HG03354 (cell line): ENCODE results near the gene DIAPH2.

Experiments used
- ATAC-seq: cut with Tn5 transposase; IDR thresholded peaks from one replicate; pipeline ENCODE4 v1.9.1; 2021; ENCODE audit warnings: mild to moderate bottlenecking; ENCODE audit not compliant: unreplicated experiment, poor library complexity, severe bottlenecking

Gene DIAPH2

DNA sequence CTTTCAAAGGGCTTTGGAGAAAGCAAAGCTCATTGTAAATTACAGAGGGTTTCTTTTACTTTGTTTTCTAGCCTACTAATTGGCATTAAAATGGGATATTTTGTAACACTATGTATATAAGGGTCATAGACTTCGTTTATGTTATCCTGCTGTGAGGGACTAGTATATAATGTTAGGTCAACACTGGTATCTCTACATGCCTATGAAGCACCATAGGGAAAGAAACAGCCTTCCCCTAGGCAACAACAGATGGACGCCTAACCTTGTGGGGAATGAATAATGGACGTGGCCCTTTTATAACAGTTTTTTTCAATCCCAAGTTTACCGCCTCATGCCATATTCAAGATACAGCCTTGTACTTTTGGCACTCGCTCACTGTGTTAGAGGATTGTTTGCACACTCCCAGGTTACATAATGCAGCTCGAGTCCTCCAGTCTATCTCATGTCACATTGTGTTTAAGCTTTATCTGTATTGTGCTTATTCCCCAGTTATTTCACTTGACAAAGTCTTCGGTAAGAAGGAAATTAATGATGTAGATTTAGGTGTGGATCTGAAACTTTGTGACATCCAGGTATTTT, 910.1 kb downstream of the DIAPH2 start:
- no peak for ATAC-seq

GRCh38 chrX:97597954-97598353, 913.3 kb downstream of the DIAPH2 start:
- ATAC-seq, result peak; percentile 64

- ATAC-seq, result no peak
These were observed 918.0 kb downstream of the DIAPH2 start for GRCh38 chrX:97602465-97603258.

- ATAC-seq, result no peak
These were observed 920.6 kb downstream of the DIAPH2 start for GRCh38 chrX:97605271-97605670.

DNA sequence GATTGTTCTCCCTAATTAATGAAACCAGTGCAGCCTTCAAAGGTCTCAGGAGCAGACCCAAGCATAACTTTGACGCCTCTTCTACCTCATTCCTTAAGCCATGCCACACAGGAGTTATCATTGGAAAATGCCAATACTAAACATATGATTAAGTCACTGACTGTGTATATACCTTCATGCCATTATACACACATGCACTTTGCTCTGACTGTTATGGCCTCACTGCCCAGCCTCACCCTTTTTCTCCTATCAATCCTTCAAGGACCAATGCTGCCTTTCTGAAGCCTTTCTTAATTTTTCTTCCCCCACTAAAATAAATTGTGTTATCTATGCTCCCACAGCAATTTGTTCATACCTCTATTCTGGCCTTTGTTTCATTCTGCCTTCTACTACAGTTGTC, 924.7 kb downstream of the DIAPH2 start:
- no peak for ATAC-seq

DNA sequence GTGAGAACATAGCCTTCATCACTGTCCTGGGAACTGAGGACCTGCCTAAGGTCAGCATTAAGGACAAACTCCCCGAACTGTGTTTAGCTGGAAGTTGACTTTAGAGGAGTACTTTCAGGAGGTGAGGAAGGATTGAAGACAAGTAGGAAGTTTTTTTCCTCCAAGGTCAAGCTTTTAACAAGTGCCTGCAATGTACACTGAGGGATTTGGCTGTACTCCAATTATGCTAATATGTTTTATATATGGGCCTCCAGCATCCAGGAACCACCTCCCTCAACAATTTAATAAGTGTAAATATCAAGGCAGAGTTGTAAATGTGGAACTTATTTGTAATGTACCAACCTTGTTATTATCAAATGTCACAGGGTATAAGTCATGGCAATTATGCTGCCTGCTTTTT, 925.3 kb downstream of the DIAPH2 start:
- ATAC-seq, result no peak

- peak; percentile 95 for ATAC-seq
These were observed 932.4 kb downstream of the DIAPH2 start for GRCh38 chrX:97616883-97617530.

DNA sequence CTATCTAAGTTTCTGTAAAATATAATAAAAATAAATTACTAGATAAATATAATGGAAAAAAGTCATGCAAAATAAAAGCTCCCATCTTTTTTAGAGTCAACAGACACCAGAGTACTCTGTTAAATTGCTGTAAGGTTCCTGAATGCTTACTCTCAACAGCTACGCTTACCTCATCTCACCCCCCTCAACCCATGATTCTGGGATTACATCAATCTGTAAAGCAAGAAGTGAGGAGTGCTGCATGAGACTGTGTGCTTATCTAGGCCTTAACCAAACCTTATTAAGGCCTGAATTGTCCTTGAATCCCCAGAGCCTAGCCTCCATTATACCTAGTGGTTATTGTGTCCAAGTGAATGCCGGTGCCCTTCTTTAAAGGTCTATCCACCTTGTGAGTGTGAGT, 934.9 kb downstream of the DIAPH2 start:
- no peak for ATAC-seq

DNA sequence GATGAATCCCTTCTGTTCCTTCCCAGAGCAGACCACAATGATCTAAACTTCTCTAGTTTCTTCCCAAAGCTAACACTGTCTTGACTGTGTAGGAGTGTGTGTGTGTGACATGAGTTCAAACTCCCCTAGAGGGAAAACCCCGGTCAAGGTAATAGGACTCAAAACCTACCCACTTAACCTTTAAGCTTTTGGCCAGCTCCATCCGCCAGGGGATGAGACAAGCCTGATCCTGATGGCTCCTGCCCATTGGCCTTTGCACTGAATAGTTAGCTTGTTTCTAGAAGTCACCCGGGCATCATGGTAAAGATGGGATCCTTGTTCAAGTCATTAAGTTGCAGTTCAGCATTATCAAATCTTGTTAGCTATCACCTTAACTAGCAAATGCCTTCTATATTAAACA, 937.5 kb downstream of the DIAPH2 start:
- no peak for ATAC-seq

GRCh38 chrX:97628326-97628725, 943.7 kb downstream of the DIAPH2 start:
- ATAC-seq, result no peak

- no peak for ATAC-seq
These were observed 944.4 kb downstream of the DIAPH2 start for GRCh38 chrX:97628807-97629596.

DNA sequence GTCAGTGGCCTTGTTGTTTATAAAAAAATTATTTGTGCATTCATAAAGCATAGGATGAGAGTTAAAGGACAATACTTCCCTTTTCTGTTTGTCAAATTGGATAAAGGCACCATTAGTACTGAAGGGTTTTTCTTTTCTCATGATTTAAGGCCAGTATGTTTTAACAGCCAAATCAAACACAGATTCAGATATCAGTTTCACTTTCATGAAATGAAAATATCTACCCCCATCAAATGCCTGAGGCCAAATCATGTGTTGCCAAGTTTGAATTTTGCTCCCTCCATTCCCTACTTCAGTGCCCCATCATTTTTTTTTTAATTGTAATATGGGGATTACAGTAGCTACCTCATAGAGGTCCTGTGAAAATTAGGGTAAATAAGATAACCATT, 944.9 kb downstream of the DIAPH2 start:
- no peak for ATAC-seq

GRCh38 chrX:97633798-97634197, 949.2 kb downstream of the DIAPH2 start:
- ATAC-seq, result no peak

GRCh38 chrX:97636473-97637140, 952.0 kb downstream of the DIAPH2 start:
- no peak for ATAC-seq

GRCh38 chrX:97637289-97637688, 952.6 kb downstream of the DIAPH2 start:
- no peak for ATAC-seq

DNA sequence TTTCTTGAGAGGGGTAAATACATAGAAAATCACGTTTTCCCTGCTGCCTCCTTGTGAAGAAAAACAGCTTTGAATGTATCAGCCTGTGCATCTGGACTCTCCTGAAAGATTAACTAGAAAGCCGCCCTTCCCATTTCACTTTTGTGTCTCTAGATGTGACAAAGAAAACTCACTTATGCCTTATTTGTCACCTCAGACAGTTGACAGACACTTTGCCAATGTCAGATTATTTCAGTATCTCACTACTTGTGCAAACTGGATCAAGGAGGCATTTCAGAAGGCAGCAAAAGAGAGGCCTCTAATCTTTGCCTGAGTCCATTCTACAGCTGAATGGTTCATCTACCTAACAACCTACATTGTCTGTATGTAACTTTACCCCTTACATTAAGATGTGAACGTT, 954.0 kb downstream of the DIAPH2 start:
- no peak for ATAC-seq

DNA sequence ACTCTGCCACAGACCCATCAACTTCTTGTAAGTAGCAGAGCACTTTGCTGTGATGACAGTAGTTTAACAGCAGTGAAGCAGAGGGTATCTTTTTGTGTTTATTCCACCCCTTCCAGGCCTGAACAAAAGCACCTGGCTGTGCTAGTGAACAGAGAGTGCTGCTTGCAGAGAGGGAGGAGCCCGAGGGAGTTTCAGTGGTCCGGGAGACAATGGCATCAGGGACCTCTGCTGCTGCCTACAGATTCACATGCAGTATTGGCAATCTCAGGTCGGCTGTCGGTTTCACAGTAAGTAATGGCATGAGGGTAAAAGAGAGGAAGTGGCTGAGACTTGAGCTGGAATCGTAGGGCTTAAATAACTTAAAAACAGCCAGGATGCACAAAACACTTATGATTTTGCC, 954.9 kb downstream of the DIAPH2 start:
- no peak for ATAC-seq
